ENCODE data around the gene CCDC183.

DNA sequence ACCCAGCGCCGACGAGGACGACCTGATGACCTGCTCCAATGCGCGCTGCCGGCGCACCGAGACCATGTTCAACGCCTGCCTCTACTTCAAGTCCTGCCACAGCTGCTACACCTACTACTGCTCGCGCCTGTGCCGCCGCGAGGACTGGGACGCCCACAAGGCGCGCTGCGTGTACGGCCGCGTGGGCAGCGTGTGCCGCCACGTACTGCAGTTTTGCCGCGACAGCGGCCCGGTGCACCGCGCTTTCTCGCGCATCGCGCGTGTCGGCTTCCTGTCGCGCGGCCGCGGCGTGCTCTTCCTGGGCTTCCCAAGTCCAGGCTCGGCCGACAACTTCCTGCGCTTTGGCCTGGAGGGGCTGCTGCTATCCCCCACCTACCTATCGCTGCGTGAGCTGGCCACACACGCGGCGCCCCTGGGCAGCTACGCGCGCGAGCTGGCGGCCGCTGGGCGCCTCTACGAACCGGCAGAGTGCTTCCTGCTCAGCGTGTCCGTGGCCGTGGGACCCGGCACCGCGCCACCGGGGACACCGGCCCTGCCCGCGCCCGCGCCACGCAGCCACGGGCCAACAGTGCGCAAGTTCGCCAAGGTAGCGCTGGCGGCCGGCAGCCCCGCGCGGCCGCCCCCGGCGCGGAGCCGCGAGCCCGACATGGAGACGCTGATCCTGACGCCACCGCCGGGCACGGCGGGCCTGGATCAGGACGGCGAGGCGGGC is 50.4 kb downstream of the CCDC183 start:
- TF ChIP-seq, protein P1, sequence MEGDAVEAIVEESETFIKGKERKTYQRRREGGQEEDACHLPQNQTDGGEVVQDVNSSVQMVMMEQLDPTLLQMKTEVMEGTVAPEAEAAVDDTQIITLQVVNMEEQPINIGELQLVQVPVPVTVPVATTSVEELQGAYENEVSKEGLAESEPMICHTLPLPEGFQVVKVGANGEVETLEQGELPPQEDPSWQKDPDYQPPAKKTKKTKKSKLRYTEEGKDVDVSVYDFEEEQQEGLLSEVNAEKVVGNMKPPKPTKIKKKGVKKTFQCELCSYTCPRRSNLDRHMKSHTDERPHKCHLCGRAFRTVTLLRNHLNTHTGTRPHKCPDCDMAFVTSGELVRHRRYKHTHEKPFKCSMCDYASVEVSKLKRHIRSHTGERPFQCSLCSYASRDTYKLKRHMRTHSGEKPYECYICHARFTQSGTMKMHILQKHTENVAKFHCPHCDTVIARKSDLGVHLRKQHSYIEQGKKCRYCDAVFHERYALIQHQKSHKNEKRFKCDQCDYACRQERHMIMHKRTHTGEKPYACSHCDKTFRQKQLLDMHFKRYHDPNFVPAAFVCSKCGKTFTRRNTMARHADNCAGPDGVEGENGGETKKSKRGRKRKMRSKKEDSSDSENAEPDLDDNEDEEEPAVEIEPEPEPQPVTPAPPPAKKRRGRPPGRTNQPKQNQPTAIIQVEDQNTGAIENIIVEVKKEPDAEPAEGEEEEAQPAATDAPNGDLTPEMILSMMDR (IDR thresholded peaks at IDR 0.05), result no peak
- no peak for TF ChIP-seq POLR2A (IDR thresholded peaks at IDR 0.05)
- no peak for TF ChIP-seq EP300 (IDR thresholded peaks at IDR 0.05)
